A549 (cell line): ENCODE data around the gene UBASH3B. TPM values are rescaled to one million over a fixed set of nuclear protein-coding genes. Genes with fewer than 3 reads are reported as not detected.

ENCODE experiments used
- ATAC-seq, 2 experiments: fragments of 200-7000 bp in 1 of 2; fragments of >200 bp in 1 of 2; cut with Nextera tagmentation in 1 of 2; cut with Tn5 transposase in 1 of 2; 3 replicates each; pipeline versions ENCODE4 v1.8.0 to v1.9.1; 2018 to 2020; ENCODE audit warnings: mild to moderate bottlenecking in 1 of 2, moderate library complexity in 1 of 2
- CTCF ChIA-PET: fragments of 300-600 bp; sonication (Branson Sonifier 250); formaldehyde crosslinking; extraction: SDS; loops from one replicate; lab custom pipeline; 2021; ENCODE audit warnings: antibody characterized with exemption, inconsistent platforms; lab: Yijun Ruan, JAX
- POLR2A ChIA-PET: fragments of 350-600 bp; formaldehyde crosslinking; extraction: SDS; loops from one replicate; lab custom pipeline; 2021; ENCODE audit warnings: antibody characterized with exemption, inconsistent platforms; lab: Yijun Ruan, JAX
- DNase-seq, 2 experiments: peaks; one replicate each; pipeline versions ENCODE4 v3.0.0 to v3.0.0-alpha.2; 2011 to 2016; ENCODE audit warnings: low read depth in 1 of 2, low spot score in 1 of 2
- FAIRE-seq: peaks from 2 replicates; lab custom pipeline; 2011; peaks lifted over from hg19 to GRCh38; lab: Jason Lieb, UNC
- H3K27ac ChIP-seq, 2 experiments: fragments of >200 bp; sonication (Bioruptor Twin); formaldehyde crosslinking; 3 replicates each; pipeline ENCODE4 v1.5.1; 2016 to 2017
- H3K4me1 ChIP-seq: fragments of >200 bp; sonication (Bioruptor Twin); formaldehyde crosslinking; 3 replicates; pipeline ENCODE4 v1.6.1; 2016
- H3K4me2 ChIP-seq: fragments of >200 bp; sonication (Bioruptor Twin); formaldehyde crosslinking; 3 replicates; pipeline ENCODE4 v1.6.1; 2016
- H3K4me3 ChIP-seq: fragments of >200 bp; sonication (Bioruptor Twin); formaldehyde crosslinking; 3 replicates; pipeline ENCODE4 v1.5.1; 2016
- H3K9me3 ChIP-seq: fragments of >200 bp; sonication (Bioruptor Twin); formaldehyde crosslinking; 3 replicates; pipeline ENCODE4 v1.6.1; 2016
- CBX2 ChIP-seq: fragments of 200-600 bp; sonication (generic); IDR thresholded peaks from 2 replicates; pipeline ENCODE4 v1.6.1; 2016; ENCODE audit warnings: low read depth, mild to moderate bottlenecking, borderline replicate concordance
- E2F6 ChIP-seq: IDR thresholded peaks from 2 replicates; pipeline ENCODE4 v1.6.1; 2012; ENCODE audit warnings: low read depth, borderline replicate concordance
- EP300 ChIP-seq, 2 experiments: fragments of >200 bp; sonication (Bioruptor Twin); formaldehyde crosslinking; IDR thresholded peaks; 2 replicates in 1 of 2; 3 replicates in 1 of 2; pipeline ENCODE4 v1.6.1; 2016 to 2017
- FOSL2 ChIP-seq, 2 experiments: fragments of 450-650 bp in 1 of 2; fragments of >200 bp in 1 of 2; sonication (Bioruptor Twin) in 1 of 2; formaldehyde crosslinking; IDR thresholded peaks; 2 replicates each; pipeline versions ENCODE4 v1.5.0 to v1.6.1; 2016 to 2020; ENCODE audit warnings: mild to moderate bottlenecking in 1 of 2, moderate library complexity in 1 of 2
- HES2 ChIP-seq: fragments of >200 bp; sonication (Bioruptor Twin); formaldehyde crosslinking; IDR thresholded peaks from 2 replicates; pipeline ENCODE4 v1.6.1; 2016
- HEYL ChIP-seq: fragments of 250-450 bp; sonication (Bioruptor Pico); IDR thresholded peaks from 2 replicates; pipeline ENCODE4 v1.8.0; 2021; ENCODE audit warnings: mild to moderate bottlenecking, moderate library complexity
- HMGXB4 ChIP-seq: fragments of 250-450 bp; sonication (Bioruptor Pico); IDR thresholded peaks from 2 replicates; pipeline ENCODE4 v1.5.0; 2021; ENCODE audit warnings: mild to moderate bottlenecking, moderate library complexity, borderline replicate concordance
- HOXB13 ChIP-seq: fragments of 250-450 bp; sonication (Bioruptor Pico); IDR thresholded peaks from 2 replicates; pipeline ENCODE4 v1.5.0; 2020; ENCODE audit warnings: low read depth, mild to moderate bottlenecking, moderate library complexity
- KDM1A ChIP-seq: fragments of 200-600 bp; sonication (generic); IDR thresholded peaks from 2 replicates; pipeline ENCODE4 v1.6.1; 2016; ENCODE audit warnings: low read depth, mild to moderate bottlenecking
- KDM5A ChIP-seq: fragments of 200-600 bp; sonication (generic); IDR thresholded peaks from 2 replicates; pipeline ENCODE4 v1.6.1; 2016; ENCODE audit warnings: antibody characterized with exemption, mild to moderate bottlenecking
- MAZ ChIP-seq: fragments of 150-350 bp; IDR thresholded peaks from 2 replicates; pipeline ENCODE4 v1.6.1; 2014; ENCODE audit warnings: antibody characterized with exemption, low read depth, low read length, borderline replicate concordance
- RCOR1 ChIP-seq: fragments of 150-350 bp; IDR thresholded peaks from 2 replicates; pipeline ENCODE4 v1.6.1; 2014; ENCODE audit warnings: antibody characterized with exemption, low read length, low read depth
- REST ChIP-seq: fragments of 200-600 bp; sonication (generic); IDR thresholded peaks from 2 replicates; pipeline ENCODE4 v1.6.1; 2016; ENCODE audit warnings: antibody characterized with exemption, mild to moderate bottlenecking, moderate library complexity
- RFX5 ChIP-seq: fragments of 450-650 bp; IDR thresholded peaks from 2 replicates; pipeline ENCODE4 v1.7.1; 2014; ENCODE audit warnings: antibody characterized with exemption, mild to moderate bottlenecking, moderate library complexity
- TP53 ChIP-seq: fragments of 250-450 bp; sonication (Bioruptor Pico); IDR thresholded peaks from 2 replicates; pipeline ENCODE4 v1.5.0; 2021; ENCODE audit warnings: mild to moderate bottlenecking, moderate library complexity
- ZC3H11A ChIP-seq: fragments of 450-650 bp; IDR thresholded peaks from 2 replicates; pipeline ENCODE4 v1.6.1; 2014; ENCODE audit warnings: antibody characterized with exemption, mild to moderate bottlenecking
- ZFP36 ChIP-seq: fragments of 450-650 bp; IDR thresholded peaks from 2 replicates; pipeline ENCODE4 v1.6.1; 2014; ENCODE audit warnings: borderline replicate concordance; ENCODE audit not compliant: partially characterized antibody
- ZSCAN20 ChIP-seq: fragments of 250-450 bp; sonication (Bioruptor Pico); IDR thresholded peaks from 2 replicates; pipeline ENCODE4 v1.8.0; 2022; ENCODE audit warnings: mild to moderate bottlenecking, moderate library complexity
- WGBS: methylation state at CpG from one replicate; pipeline ENCODE4 v1.1.6; 2017; ENCODE audit errors: missing lambda C conversion rate; 5-methylcytosine and 5-hydroxymethylcytosine counted together
- polyA plus RNA-seq, 4 experiments: library from polyadenylated mRNA; depleted of rRNA in 3 of 4; stranded (reverse); fragments of >200 nt; fragmentation: RNase III in 1 of 4; extraction: RNeasy Plus Mini Kit Qiagen cat#74134 plus additional on column Dnase treatment in 1 of 4; gene quantifications; 2 replicates in 3 of 4; 3 replicates in 1 of 4; pipeline ENCODE4 v1.2.3, GENCODE V29; 2011 to 2017
- TF ChIP-seq, protein P1 (sequence below): fragments of >200 bp; sonication (Bioruptor Twin); formaldehyde crosslinking; IDR thresholded peaks from 3 replicates; pipeline ENCODE4 v1.6.1; 2016
- TF ChIP-seq, protein P2 (sequence below): fragments of 150-350 bp; IDR thresholded peaks from 2 replicates; pipeline ENCODE4 v1.6.1; 2014; ENCODE audit warnings: low read depth, mild to moderate bottlenecking, low read length

Gene UBASH3B
- polyA plus RNA-seq, 2 of the 4 experiments (the other 2 are of a cell fraction) = 33.4 to 43.0 TPM

DNA sequence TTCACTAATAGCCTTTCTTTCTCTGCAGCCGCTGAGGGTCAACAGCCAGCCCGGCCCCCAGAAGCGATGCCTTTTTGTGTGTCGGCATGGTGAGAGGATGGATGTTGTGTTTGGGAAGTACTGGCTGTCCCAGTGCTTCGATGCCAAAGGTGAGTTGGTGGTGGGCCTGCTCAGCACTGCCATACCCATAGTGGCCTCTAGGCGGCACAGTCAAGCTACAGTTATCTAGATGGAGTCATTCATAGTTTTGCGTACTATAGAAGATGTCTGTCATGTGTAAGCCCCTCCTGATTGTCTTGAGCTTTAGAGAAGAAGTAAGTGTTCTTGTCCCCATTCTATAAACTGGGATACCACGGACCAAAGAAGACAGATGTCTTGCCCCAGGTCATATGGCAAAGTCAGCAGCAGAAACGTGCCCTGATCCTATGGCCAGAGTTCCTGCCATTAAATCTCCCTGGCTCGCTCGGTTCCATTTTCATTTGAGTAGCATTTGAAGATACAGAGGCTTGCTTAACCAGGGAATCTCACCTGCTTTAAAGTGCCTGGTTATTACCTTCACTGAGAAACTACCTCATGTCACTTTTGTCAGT is 140.7 kb downstream of the UBASH3B start (continued):
- no peak for TF ChIP-seq ZC3H11A

GRCh38 chr11:122797651-122798050 is 142.1 kb downstream of the UBASH3B start:
- WGBS = 85% methylated on average over 1 of the region's 1 CpG
- FAIRE-seq = no peak
- no peak overlapping the region for H3K4me2 ChIP-seq
- no peak for TF ChIP-seq FOSL2 (IDR thresholded peaks at IDR 0.05)
- no peak for TF ChIP-seq FOSL2 (CRISPR knock-in tag; IDR thresholded peaks at IDR 0.05)
- TF ChIP-seq ZSCAN20 (CRISPR knock-in tag) = no peak
- no peak for TF ChIP-seq CBX2
- no peak for TF ChIP-seq HOXB13 (CRISPR knock-in tag)
- no peak for TF ChIP-seq EP300 (IDR thresholded peaks at IDR 0.05)
- TF ChIP-seq, protein P1, sequence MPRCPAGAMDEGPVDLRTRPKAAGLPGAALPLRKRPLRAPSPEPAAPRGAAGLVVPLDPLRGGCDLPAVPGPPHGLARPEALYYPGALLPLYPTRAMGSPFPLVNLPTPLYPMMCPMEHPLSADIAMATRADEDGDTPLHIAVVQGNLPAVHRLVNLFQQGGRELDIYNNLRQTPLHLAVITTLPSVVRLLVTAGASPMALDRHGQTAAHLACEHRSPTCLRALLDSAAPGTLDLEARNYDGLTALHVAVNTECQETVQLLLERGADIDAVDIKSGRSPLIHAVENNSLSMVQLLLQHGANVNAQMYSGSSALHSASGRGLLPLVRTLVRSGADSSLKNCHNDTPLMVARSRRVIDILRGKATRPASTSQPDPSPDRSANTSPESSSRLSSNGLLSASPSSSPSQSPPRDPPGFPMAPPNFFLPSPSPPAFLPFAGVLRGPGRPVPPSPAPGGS = no peak
- no peak for TF ChIP-seq TP53
- no peak for TF ChIP-seq RCOR1
- no peak for TF ChIP-seq MAZ
- no peak for TF ChIP-seq KDM5A
- TF ChIP-seq HES2 = no peak
- TF ChIP-seq ZC3H11A = no peak
- TF ChIP-seq KDM1A = no peak
- no peak for TF ChIP-seq REST
- TF ChIP-seq RFX5 = no peak
- TF ChIP-seq HEYL (CRISPR knock-in tag) = no peak
- TF ChIP-seq HMGXB4 = no peak
- TF ChIP-seq E2F6 = no peak
- TF ChIP-seq, protein P2, sequence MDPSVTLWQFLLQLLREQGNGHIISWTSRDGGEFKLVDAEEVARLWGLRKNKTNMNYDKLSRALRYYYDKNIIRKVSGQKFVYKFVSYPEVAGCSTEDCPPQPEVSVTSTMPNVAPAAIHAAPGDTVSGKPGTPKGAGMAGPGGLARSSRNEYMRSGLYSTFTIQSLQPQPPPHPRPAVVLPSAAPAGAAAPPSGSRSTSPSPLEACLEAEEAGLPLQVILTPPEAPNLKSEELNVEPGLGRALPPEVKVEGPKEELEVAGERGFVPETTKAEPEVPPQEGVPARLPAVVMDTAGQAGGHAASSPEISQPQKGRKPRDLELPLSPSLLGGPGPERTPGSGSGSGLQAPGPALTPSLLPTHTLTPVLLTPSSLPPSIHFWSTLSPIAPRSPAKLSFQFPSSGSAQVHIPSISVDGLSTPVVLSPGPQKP = no peak
- no peak for TF ChIP-seq ZFP36
- TF ChIP-seq, all 56 proteins: peak for 0
- Histone ChIP-seq H3K27ac (no peak overlapping the region), H3K9me3 (no peaks in the 10 kb centered on the region), H3K4me1 (0 out of 3 replicates have a peak, but pooled peaks cover under 1% of the 10 kb centered on the region), H3K4me3 (no peak overlapping the region)
- ChIA-PET POLR2A (no interaction called here), CTCF (interaction anchor here (1.2 to 2.8 kb wide), 3 partner anchors 9 to 169 kb away, joined by 3 to 17 read pairs (median 9); no protein-coding TSS in a partner anchor)
- ATAC-seq = no peak
- DNase-seq = no peak
